Small intestine (tissue), 7 donors: ENCODE measurements around the gene TOP3A. TPM values are rescaled to one million over a fixed set of nuclear protein-coding genes. Genes with fewer than 3 reads are reported as not detected.

ENCODE experiments used
- DNase-seq, 2 donors: peaks; one replicate each; pipeline versions ENCODE4 v3.0.0 to v3.0.0-alpha.2; 2013
- FAIRE-seq: peaks from 2 replicates; lab custom pipeline; 2012; peaks lifted over from hg19 to GRCh38; lab: Jason Lieb, UNC
- H3K27ac ChIP-seq, 3 donors: one replicate each; pipeline ENCODE4 v1.5.1; 2013; ENCODE audit warnings: low read length in 2 of 3, mild to moderate bottlenecking in 2 of 3, control low read depth in 1 of 3, inconsistent platforms in 1 of 3, low read depth in 1 of 3, moderate library complexity in 1 of 3
- H3K27me3 ChIP-seq, 3 donors: one replicate each; pipeline ENCODE4 v1.6.1; 2013; ENCODE audit warnings: low read length in 3 of 3, inconsistent platforms in 1 of 3; ENCODE audit not compliant: control insufficient read depth in 3 of 3, insufficient read depth in 3 of 3
- H3K36me3 ChIP-seq, 3 donors: one replicate each; pipeline ENCODE4 v1.6.1; 2013; ENCODE audit warnings: low read length in 3 of 3, inconsistent platforms in 1 of 3, low read depth in 1 of 3, mild to moderate bottlenecking in 1 of 3, moderate library complexity in 1 of 3; ENCODE audit not compliant: control insufficient read depth in 3 of 3, insufficient read depth in 2 of 3
- H3K4me1 ChIP-seq, 3 donors: one replicate each; pipeline ENCODE4 v1.6.1; 2013; ENCODE audit warnings: low read length in 2 of 3, inconsistent platforms in 1 of 3, low read depth in 1 of 3, mild to moderate bottlenecking in 1 of 3, moderate library complexity in 1 of 3; ENCODE audit not compliant: control insufficient read depth in 3 of 3, insufficient read depth in 2 of 3
- H3K4me3 ChIP-seq, 3 donors: one replicate each; pipeline ENCODE4 v1.5.1; 2013; ENCODE audit warnings: low read length in 3 of 3, control low read depth in 1 of 3, inconsistent platforms in 1 of 3, low read depth in 1 of 3, mild to moderate bottlenecking in 1 of 3, moderate library complexity in 1 of 3
- H3K9me3 ChIP-seq, 2 donors: one replicate each; pipeline ENCODE4 v1.6.1; 2013; ENCODE audit warnings: low read depth in 1 of 2, low read length in 1 of 2; ENCODE audit not compliant: control insufficient read depth in 2 of 2, insufficient read depth in 1 of 2
- WGBS, 3 donors: extraction: QIAGEN DNeasy Blood & Tissue Kit; methylation state at CpG; one replicate each; pipeline ENCODE4 v1.1.7; 2013; 5-methylcytosine and 5-hydroxymethylcytosine counted together
- polyA plus RNA-seq, 4 donors: library from polyadenylated mRNA; stranded (reverse) in 3 of 4; unstranded in 1 of 4; fragments of 200-250 nt in 3 of 4; fragments of 120-200 nt in 1 of 4; gene quantifications; one replicate each; pipeline versions ENCODE4 v1.2.1 to v1.2.3, GENCODE V29; 2013
- donor health status: healthy with polysubstance abuse.
- donor health status: control.
- donor health status: control.
- donor health status: Bipolar disorder and iron deficiency.
- donor health status: healthy.

TOP3A gene
- polyA plus RNA-seq, 4 donors: 8.1 to 23.8 (median 15.5) TPM

GRCh38 chr17:18327093-18327492 is 12.3 kb upstream of the TOP3A start:
- no peak overlapping the region for H3K27ac ChIP-seq
- 70 to 86% (median 74%) methylated on average over 2 of the region's 2 CpGs for WGBS, 3 donors
- H3K4me3 ChIP-seq: no peak overlapping the region
- DNase-seq (no peak), FAIRE-seq (no peak)
- peaks cover 0 to 3% of the 10 kb centered on the region in 2 donors for H3K9me3 ChIP-seq
- no peaks in the 10 kb centered on the region for H3K4me1 ChIP-seq
- no peaks in the 10 kb centered on the region for H3K27me3 ChIP-seq
- peaks cover 4 to 87% (median 40%) of the 10 kb centered on the region in 3 donors for H3K36me3 ChIP-seq

DNA sequence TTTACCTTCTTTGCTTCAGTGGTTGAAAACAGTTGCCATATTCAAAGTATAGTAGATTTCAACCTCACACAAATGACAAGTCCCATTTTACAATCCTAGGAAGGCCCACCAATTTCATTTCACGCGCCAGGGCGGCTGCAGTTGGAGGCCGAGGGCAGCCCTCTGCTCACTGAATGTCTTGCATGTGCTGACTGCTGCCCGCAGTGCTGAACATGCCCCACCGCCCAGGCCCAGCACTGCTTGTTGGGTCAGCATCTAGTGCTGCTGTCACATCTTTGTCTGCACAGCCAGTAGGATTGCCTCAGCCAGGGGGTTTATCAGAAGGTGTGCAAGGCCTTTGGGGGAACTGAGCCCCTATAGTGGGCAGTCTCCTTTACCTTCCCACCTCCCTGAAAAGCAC is 11.8 kb upstream of the TOP3A start:
- DNase-seq (no peak), FAIRE-seq (no peak)
- peaks cover 0 to 3% of the 10 kb centered on the region in 2 donors for H3K9me3 ChIP-seq
- H3K27me3 ChIP-seq: no peaks in the 10 kb centered on the region
- 95 to 97% (median 96%) methylated on average over 6 of the region's 6 CpGs for WGBS, 3 donors
- H3K27ac ChIP-seq: no peak overlapping the region
- no peak overlapping the region for H3K4me3 ChIP-seq
- H3K4me1 ChIP-seq: no peaks in the 10 kb centered on the region
- H3K36me3 ChIP-seq: peaks cover 4 to 84% (median 40%) of the 10 kb centered on the region in 3 donors

GRCh38 chr17:18326039-18326438 is 11.2 kb upstream of the TOP3A start:
- Histone ChIP-seq H3K4me1 (no peaks in the 10 kb centered on the region), H3K27me3 (no peaks in the 10 kb centered on the region), H3K9me3 (peaks cover 0 to 3% of the 10 kb centered on the region in 2 donors), H3K36me3 (peaks cover 4 to 83% (median 40%) of the 10 kb centered on the region in 3 donors), H3K27ac (no peak overlapping the region), H3K4me3 (no peak overlapping the region)
- WGBS, 3 donors: 96 to 100% (median 97%) methylated on average over 2 of the region's 2 CpGs
- FAIRE-seq (no peak), DNase-seq (no peak)

- 88 to 92% (median 90%) methylated on average over 27 of the region's 27 CpGs for WGBS, 3 donors
- peaks cover 0 to 3% of the 10 kb centered on the region in 2 donors for H3K9me3 ChIP-seq
- no peak overlapping the region for H3K27ac ChIP-seq
- H3K36me3 ChIP-seq: peaks cover 4 to 81% (median 34%) of the 10 kb centered on the region in 3 donors
- FAIRE-seq (no peak), DNase-seq (no peak)
- H3K4me1 ChIP-seq: peaks cover 0 to 11% (median 1%) of the 10 kb centered on the region in 3 donors
- H3K27me3 ChIP-seq: no peaks in the 10 kb centered on the region
- H3K4me3 ChIP-seq: no peak overlapping the region
Measured at GRCh38 chr17:18324140-18325050, 9.6 kb upstream of the TOP3A start.

GRCh38 chr17:18323507-18324139 is 8.8 kb upstream of the TOP3A start:
- Histone ChIP-seq H3K4me1 (peaks cover 0 to 11% (median 5%) of the 10 kb centered on the region in 3 donors), H3K27me3 (no peaks in the 10 kb centered on the region), H3K36me3 (peaks cover 4 to 81% (median 30%) of the 10 kb centered on the region in 3 donors), H3K4me3 (no peak overlapping the region), H3K27ac (no peak overlapping the region), H3K9me3 (peaks cover 0 to 3% of the 10 kb centered on the region in 2 donors)
- no peak for DNase-seq
- WGBS, 3 donors: 91 to 97% (median 93%) methylated on average over 15 to 16 of the region's 16 CpGs
- FAIRE-seq: no peak

- 55 to 67% (median 66%) methylated on average over 3 of the region's 3 CpGs for WGBS, 3 donors
- DNase-seq: no peak
Measured at GRCh38 chr17:18323007-18323406, 8.2 kb upstream of the TOP3A start.

GRCh38 chr17:18322522-18322921 is 7.7 kb upstream of the TOP3A start:
- H3K27me3 ChIP-seq: no peaks in the 10 kb centered on the region
- peaks cover 5 to 15% (median 11%) of the 10 kb centered on the region in 3 donors for H3K4me1 ChIP-seq
- no peak for DNase-seq
- FAIRE-seq: no peak
- WGBS, 3 donors: 87 to 94% (median 89%) methylated on average over 12 of the region's 12 CpGs
- no peak overlapping the region for H3K4me3 ChIP-seq
- H3K36me3 ChIP-seq: peaks cover 3 to 87% (median 28%) of the 10 kb centered on the region in 3 donors
- peaks cover 0 to 11% of the 10 kb centered on the region in 2 donors for H3K9me3 ChIP-seq
- H3K27ac ChIP-seq: no peak overlapping the region

More at GRCh38 chr17:18323007-18323406, 8.2 kb upstream of the TOP3A start:
- H3K27me3 ChIP-seq: no peaks in the 10 kb centered on the region
- peaks cover 4 to 84% (median 28%) of the 10 kb centered on the region in 3 donors for H3K36me3 ChIP-seq
- H3K27ac ChIP-seq: no peak overlapping the region
- no peak overlapping the region for H3K4me3 ChIP-seq
- H3K9me3 ChIP-seq: peaks cover 0 to 6% of the 10 kb centered on the region in 2 donors
- peaks cover 1 to 11% (median 6%) of the 10 kb centered on the region in 3 donors for H3K4me1 ChIP-seq
- FAIRE-seq: no peak

DNA sequence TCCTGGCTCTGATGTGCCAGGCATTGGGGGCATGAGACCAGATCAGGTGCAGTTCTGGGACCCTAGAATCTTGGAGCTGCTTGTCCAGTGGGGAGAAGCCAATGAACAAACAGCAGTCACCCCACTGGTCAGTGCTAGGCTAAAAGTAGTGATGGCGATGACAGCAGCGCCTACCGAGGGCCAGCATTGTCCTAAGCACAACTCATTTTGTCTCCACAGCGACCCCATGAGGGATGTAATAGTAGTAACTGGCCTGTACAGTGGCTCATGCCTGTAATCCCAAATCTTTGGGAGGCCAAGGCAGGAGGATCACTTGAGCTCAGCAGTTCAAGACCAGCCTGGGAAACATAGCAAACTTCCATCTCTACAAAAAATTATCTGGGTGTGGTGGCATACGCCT is 6.5 kb upstream of the TOP3A start:
- H3K4me1 ChIP-seq: peaks cover 8 to 24% (median 23%) of the 10 kb centered on the region in 3 donors
- H3K36me3 ChIP-seq: peaks cover 0 to 86% (median 19%) of the 10 kb centered on the region in 3 donors
- FAIRE-seq (no peak), DNase-seq (no peak)
- H3K4me3 ChIP-seq: no peak overlapping the region
- H3K27ac ChIP-seq: no peak overlapping the region
- H3K27me3 ChIP-seq: no peaks in the 10 kb centered on the region
- peaks cover 0 to 23% of the 10 kb centered on the region in 2 donors for H3K9me3 ChIP-seq
- WGBS, 3 donors: 72 to 88% (median 87%) methylated on average over 5 of the region's 5 CpGs
